Suprapubic skin (tissue), 4 donors: ENCODE results near the gene RPRD1A. TPM values are rescaled to one million over a fixed set of nuclear protein-coding genes. Genes with fewer than 3 reads are reported as not detected.
"Not testable (repeated sequence)": the region's sequence is repeated elsewhere in the genome, so short reads cannot be mapped to it uniquely, and the experiment has no call there.

Source experiments
- DNase-seq, 2 donors: peaks; one replicate each; pipeline ENCODE4 v3.0.0-alpha.2; 2019; ENCODE audit warnings: low spot score in 2 of 2
- H3K27ac ChIP-seq: fragments of 200-600 bp; sonication (generic); one replicate; pipeline ENCODE4 v1.5.1; 2019
- H3K27me3 ChIP-seq: fragments of 200-600 bp; sonication (generic); one replicate; pipeline ENCODE4 v1.5.1; 2019
- H3K36me3 ChIP-seq: fragments of 200-600 bp; sonication (generic); one replicate; pipeline ENCODE4 v1.5.1; 2019
- H3K4me1 ChIP-seq: fragments of 200-600 bp; sonication (generic); one replicate; pipeline ENCODE4 v1.5.1; 2019
- H3K4me3 ChIP-seq: fragments of 200-600 bp; sonication (generic); one replicate; pipeline ENCODE4 v1.5.1; 2019; ENCODE audit warnings: mild to moderate bottlenecking
- H3K9me3 ChIP-seq: fragments of 200-600 bp; sonication (generic); one replicate; pipeline ENCODE4 v1.5.1; 2019
- EP300 ChIP-seq: sonication (generic); formaldehyde crosslinking; IDR thresholded peaks from one replicate; pipeline ENCODE4 v1.6.1; 2017; ENCODE audit warnings: antibody characterized with exemption
- POLR2A ChIP-seq, 2 donors: fragments of 450-650 bp; IDR thresholded peaks; one replicate each; pipeline ENCODE4 v1.6.1; 2017; ENCODE audit warnings: antibody characterized with exemption in 2 of 2, mild to moderate bottlenecking in 2 of 2, moderate library complexity in 2 of 2
- POLR2AphosphoS5 ChIP-seq, 3 donors: sonication (generic); formaldehyde crosslinking; IDR thresholded peaks; one replicate each; pipeline ENCODE4 v1.6.1; 2017; ENCODE audit warnings: antibody characterized with exemption in 3 of 3
- WGBS: methylation state at CpG from one replicate; pipeline ENCODE4 v1.1.5; 2018; 5-methylcytosine and 5-hydroxymethylcytosine counted together
- total RNA-seq, 4 donors: library from RNA; depleted of rRNA; stranded (reverse); fragments of >200 nt; gene quantifications; one replicate each; pipeline ENCODE4 v1.1.0, GENCODE V29; 2016
- TF ChIP-seq, protein P1 (sequence below), 2 donors: fragments of 200-600 bp in 1 of 2; fragments of 450-650 bp in 1 of 2; sonication (generic) in 1 of 2; IDR thresholded peaks; one replicate each; pipeline ENCODE4 v1.5.1; 2016 to 2019; ENCODE audit warnings: antibody characterized with exemption in 2 of 2, mild to moderate bottlenecking in 1 of 2, moderate library complexity in 1 of 2

The RPRD1A gene
- total RNA-seq, 4 donors from 2014 or later: 34.9 to 74.5 (median 47.3) TPM

DNA sequence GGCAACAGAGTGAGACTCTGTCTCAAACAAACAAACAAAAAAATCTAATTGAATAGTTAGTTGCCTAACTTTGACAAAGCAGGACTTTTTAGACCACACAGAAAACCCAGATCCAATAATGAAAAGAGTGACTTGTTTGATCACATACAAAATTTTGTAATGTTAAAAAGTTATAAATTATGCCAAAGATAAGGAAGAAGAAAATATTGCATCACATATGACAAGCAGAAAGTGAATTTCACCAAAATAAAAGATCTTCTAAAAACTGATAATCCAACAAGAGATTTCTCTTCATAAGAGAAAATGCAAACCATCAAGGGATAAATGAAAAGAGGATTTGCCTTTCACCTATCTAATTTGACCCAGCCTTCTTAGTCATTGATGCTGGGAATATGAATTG, 97.7 kb downstream of the RPRD1A start:
- H3K27me3 ChIP-seq: no peaks in the 10 kb centered on the region
- H3K36me3 ChIP-seq: no peaks in the 10 kb centered on the region
- H3K9me3 ChIP-seq: no peaks in the 10 kb centered on the region
- no peak for DNase-seq
- TF ChIP-seq, protein P1, sequence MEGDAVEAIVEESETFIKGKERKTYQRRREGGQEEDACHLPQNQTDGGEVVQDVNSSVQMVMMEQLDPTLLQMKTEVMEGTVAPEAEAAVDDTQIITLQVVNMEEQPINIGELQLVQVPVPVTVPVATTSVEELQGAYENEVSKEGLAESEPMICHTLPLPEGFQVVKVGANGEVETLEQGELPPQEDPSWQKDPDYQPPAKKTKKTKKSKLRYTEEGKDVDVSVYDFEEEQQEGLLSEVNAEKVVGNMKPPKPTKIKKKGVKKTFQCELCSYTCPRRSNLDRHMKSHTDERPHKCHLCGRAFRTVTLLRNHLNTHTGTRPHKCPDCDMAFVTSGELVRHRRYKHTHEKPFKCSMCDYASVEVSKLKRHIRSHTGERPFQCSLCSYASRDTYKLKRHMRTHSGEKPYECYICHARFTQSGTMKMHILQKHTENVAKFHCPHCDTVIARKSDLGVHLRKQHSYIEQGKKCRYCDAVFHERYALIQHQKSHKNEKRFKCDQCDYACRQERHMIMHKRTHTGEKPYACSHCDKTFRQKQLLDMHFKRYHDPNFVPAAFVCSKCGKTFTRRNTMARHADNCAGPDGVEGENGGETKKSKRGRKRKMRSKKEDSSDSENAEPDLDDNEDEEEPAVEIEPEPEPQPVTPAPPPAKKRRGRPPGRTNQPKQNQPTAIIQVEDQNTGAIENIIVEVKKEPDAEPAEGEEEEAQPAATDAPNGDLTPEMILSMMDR (IDR thresholded peaks at IDR 0.05): no peak
- no peak for TF ChIP-seq EP300
- TF ChIP-seq POLR2AphosphoS5 (IDR thresholded peaks at IDR 0.05): no peak
- no peak for TF ChIP-seq POLR2A (IDR thresholded peaks at IDR 0.05)
- H3K27ac ChIP-seq: no peak overlapping the region
- peaks cover 30% of the 10 kb centered on the region for H3K4me1 ChIP-seq
- H3K4me3 ChIP-seq: no peak overlapping the region

DNA sequence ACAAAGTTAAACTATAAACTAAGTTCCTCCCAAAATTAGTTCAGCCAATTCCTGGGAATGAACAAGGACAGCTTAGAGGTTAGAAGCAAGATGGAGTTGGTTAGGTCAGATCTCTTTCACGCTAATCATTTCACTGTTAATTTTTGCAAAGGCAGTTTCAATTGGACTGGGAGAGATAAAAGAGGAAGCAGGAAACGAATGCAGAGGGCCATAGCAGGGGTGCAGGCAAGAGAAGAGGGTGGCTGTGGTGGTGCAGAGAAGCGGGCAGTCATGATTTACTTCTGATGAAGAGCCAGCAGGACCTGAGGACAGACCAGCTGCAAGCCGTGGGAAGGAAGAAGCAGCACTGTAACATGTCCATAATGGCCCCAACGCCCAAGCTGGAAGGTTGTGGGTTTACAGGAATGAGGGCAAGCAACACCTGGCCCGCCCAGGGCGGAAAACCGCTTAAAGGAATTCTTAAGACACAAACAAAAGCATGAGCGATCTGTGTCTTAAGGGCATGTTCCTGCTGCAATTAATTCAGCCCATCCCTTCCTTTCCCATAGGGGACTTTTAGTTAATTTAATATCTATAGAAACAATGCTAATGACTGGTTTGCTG, 99.0 kb downstream of the RPRD1A start:
- Histone ChIP-seq H3K27me3 (no peaks in the 10 kb centered on the region), H3K27ac (no peak overlapping the region), H3K36me3 (no peaks in the 10 kb centered on the region), H3K4me3 (no peak overlapping the region), H3K9me3 (no peaks in the 10 kb centered on the region), H3K4me1 (peaks cover 18% of the 10 kb centered on the region)
- TF ChIP-seq POLR2A (IDR thresholded peaks at IDR 0.05): no peak
- no peak for TF ChIP-seq POLR2AphosphoS5 (IDR thresholded peaks at IDR 0.05)
- TF ChIP-seq EP300: no peak
- TF ChIP-seq, protein P1 (IDR thresholded peaks at IDR 0.05): no peak
- 42% methylated on average over 9 of the region's 9 CpGs for WGBS
- DNase-seq: no peak

DNA sequence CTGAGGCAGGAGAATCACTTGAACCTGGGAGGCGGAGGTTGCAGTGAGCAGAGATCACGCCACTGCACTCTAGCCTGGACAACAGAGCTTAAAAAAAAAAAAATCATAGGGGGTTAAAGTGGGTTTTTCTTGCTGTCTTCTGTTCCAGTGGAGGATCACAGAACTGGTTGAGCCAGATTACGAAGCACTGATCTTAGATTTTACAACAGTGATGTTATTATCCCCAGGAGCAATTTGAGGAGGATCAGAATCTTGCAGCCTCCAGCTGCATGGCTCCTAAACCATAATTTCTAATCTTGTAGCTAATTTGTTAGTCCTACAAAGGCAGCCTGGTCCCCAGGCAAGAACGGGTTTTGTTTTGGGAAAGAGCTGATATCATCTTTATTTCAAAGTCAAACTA, 99.5 kb downstream of the RPRD1A start:
- not testable (repeated sequence) for H3K9me3 ChIP-seq, H3K36me3 ChIP-seq, DNase-seq, H3K27ac ChIP-seq, H3K27me3 ChIP-seq, H3K4me3 ChIP-seq
- 59% methylated on average over 4 of the region's 4 CpGs for WGBS
- peaks cover 13% of the 10 kb centered on the region for H3K4me1 ChIP-seq

DNA sequence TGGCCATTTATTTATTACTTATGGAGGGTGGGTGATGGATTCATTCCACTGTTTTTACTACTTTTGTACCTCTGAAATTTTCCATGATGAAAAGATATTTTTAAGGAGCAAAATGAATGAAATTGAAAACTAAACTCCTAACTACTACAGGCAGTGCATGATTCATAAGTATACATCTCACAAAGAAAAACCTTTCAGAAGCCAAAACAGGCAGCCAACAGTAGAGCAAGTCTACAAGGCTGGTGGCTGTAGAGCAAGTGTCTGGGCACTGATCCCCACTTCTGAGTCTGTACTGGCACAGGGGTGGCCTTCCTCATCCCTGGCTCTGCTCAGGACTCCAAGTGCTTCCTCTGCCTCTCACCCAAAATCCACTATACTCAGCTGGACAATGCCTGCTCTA, 103.0 kb downstream of the RPRD1A start:
- no peak overlapping the region for H3K4me3 ChIP-seq
- no peak for DNase-seq
- H3K27ac ChIP-seq: no peak overlapping the region
- peaks cover 4% of the 10 kb centered on the region for H3K4me1 ChIP-seq
- no peaks in the 10 kb centered on the region for H3K36me3 ChIP-seq
- no peaks in the 10 kb centered on the region for H3K27me3 ChIP-seq
- no peaks in the 10 kb centered on the region for H3K9me3 ChIP-seq
- TF ChIP-seq EP300 (no peak), POLR2A (IDR thresholded peaks at IDR 0.05) (no peak), POLR2AphosphoS5 (IDR thresholded peaks at IDR 0.05) (no peak)
- TF ChIP-seq, protein P1 (IDR thresholded peaks at IDR 0.05): no peak

DNA sequence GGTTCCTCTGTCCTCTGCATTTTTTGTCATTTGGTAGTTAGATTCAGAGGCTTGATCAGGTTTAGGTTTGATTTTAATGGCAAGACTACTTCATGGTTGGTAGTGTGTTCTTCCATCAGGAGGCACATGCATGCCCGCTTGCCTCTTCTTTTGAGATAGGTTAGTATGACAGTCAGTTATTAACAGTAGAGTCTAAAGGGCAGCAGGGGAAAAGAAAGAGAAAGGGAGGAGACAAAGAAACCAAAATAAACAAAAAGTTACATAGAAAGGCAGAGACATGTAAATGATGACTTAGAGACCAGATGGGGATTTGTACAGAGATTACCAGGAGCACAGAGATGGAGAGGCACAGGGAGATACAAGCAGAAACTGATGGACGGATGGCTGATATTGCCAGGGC, 105.0 kb downstream of the RPRD1A start:
- 96% methylated on average over 2 of the region's 2 CpGs for WGBS
- Histone ChIP-seq H3K27ac (no peak overlapping the region), H3K27me3 (no peaks in the 10 kb centered on the region), H3K4me1 (no peaks in the 10 kb centered on the region), H3K4me3 (no peak overlapping the region), H3K9me3 (no peaks in the 10 kb centered on the region), H3K36me3 (no peaks in the 10 kb centered on the region)
- TF ChIP-seq POLR2AphosphoS5 (IDR thresholded peaks at IDR 0.05): no peak
- no peak for TF ChIP-seq POLR2A (IDR thresholded peaks at IDR 0.05)
- TF ChIP-seq, protein P1 (IDR thresholded peaks at IDR 0.05): no peak
- TF ChIP-seq EP300: no peak
- no peak for DNase-seq

DNA sequence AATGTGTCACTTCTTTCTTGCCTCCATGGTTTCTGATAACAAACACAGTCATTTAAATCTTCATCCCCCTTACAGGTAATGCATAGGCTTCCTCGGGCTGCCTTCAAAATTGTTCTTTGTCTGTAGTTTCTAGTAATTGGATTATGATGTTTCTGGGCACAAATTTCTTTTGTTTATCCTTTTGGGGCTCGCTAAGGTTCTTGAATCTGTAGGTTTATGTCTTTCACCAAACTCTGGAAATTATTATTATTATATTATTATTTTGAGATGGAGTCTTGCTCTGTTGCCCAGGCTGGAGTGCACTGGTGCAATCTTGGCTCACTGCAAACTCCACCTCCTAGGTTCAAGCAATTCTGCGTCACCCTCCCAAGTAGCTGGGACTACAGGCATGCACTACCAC, 111.1 kb downstream of the RPRD1A start:
- no peak for TF ChIP-seq POLR2A (IDR thresholded peaks at IDR 0.05)
- no peak for TF ChIP-seq POLR2AphosphoS5 (IDR thresholded peaks at IDR 0.05)
- TF ChIP-seq EP300: no peak
- TF ChIP-seq, protein P1 (IDR thresholded peaks at IDR 0.05): no peak
- H3K27me3 ChIP-seq: peaks cover 5% of the 10 kb centered on the region
- DNase-seq: no peak
- no peak overlapping the region for H3K4me3 ChIP-seq
- H3K4me1 ChIP-seq: no peaks in the 10 kb centered on the region
- no peak overlapping the region for H3K27ac ChIP-seq
- no peaks in the 10 kb centered on the region for H3K36me3 ChIP-seq
- 87% methylated on average over 3 of the region's 3 CpGs for WGBS
- H3K9me3 ChIP-seq: peaks cover 4% of the 10 kb centered on the region
